Pancreas (tissue), 10 donors: ENCODE data around the gene SLC16A10. TPM values are rescaled to one million over a fixed set of nuclear protein-coding genes. Genes with fewer than 3 reads are reported as not detected.

Experiments used
- ATAC-seq, 4 donors: fragments of 200-7000 bp; cut with Tn5 transposase; one replicate each; pipeline versions ENCODE4 v1.8.0 to v1.9.1; 2020; ENCODE audit warnings: mild to moderate bottlenecking in 4 of 4, moderate library complexity in 4 of 4
- DNase-seq, 6 donors: peaks; one replicate each; pipeline ENCODE4 v3.0.0-alpha.2; 2020
- FAIRE-seq: peaks from 2 replicates; lab custom pipeline; 2012; peaks lifted over from hg19 to GRCh38; lab: Jason Lieb, UNC
- H3K27ac ChIP-seq, 4 donors: fragments of 200-600 bp; sonication (generic); 1 replicate in 3 of 4; 2 replicates in 1 of 4; pipeline versions ENCODE4 v1.5.0 to v1.8.0; 2020
- H3K27me3 ChIP-seq, 4 donors: fragments of 200-600 bp; one replicate each; pipeline ENCODE4 v1.8.0; 2021
- H3K36me3 ChIP-seq, 3 donors: fragments of 200-600 bp; sonication (generic) in 1 of 3; one replicate each; pipeline versions ENCODE4 v1.5.0 to v1.8.0; 2020 to 2021
- H3K4me1 ChIP-seq, 3 donors: fragments of 200-600 bp; one replicate each; pipeline ENCODE4 v1.8.0; 2021
- H3K4me3 ChIP-seq, 4 donors: fragments of 200-600 bp; sonication (generic) in 2 of 4; one replicate each; pipeline versions ENCODE4 v1.5.0 to v1.8.0; 2020 to 2021
- H3K9me3 ChIP-seq, 4 donors: fragments of 200-600 bp; one replicate each; pipeline ENCODE4 v1.8.0; 2021
- WGBS, 2 donors: extraction: QIAGEN DNeasy Blood & Tissue Kit; methylation state at CpG; one replicate each; pipeline ENCODE4 v1.1.7; 2013; 5-methylcytosine and 5-hydroxymethylcytosine counted together
- intact Hi-C, 3 donors: fragments of 100-400 bp; cut with DNase I; formaldehyde crosslinking; loops; one replicate each; pipeline versions ENCODE4 v1.11.1 to v1.14.2; 2022
- polyA plus RNA-seq, 2 donors: library from polyadenylated mRNA; stranded (reverse); fragments of 200-250 nt; gene quantifications; one replicate each; pipeline ENCODE4 v1.2.3, GENCODE V29; 2013
- total RNA-seq, 6 donors: library from RNA; stranded (reverse); fragmentation: NEBNext Ultra II Directional in 4 of 6; extraction: Animal tissue kit (Norgen Biotek cat#: 25700) in 4 of 6; gene quantifications; one replicate each; pipeline versions ENCODE4 v1.2.1 to v1.2.4, GENCODE V29; 2021 to 2023
- TF ChIP-seq, protein P1 (sequence below), 4 donors: fragments of 200-600 bp; sonication (generic) in 3 of 4; IDR thresholded peaks; one replicate each; pipeline versions ENCODE4 v1.5.0 to v1.8.0; 2021; ENCODE audit warnings: antibody characterized with exemption in 4 of 4
- donor health status: healthy with polysubstance abuse.
- donor health status: DM: no; HTN: no; CAD: no; lungs with moderate emphysema.
- donor health status: DM: no; HTN: no; CAD: no.
- donor health status: control.
- donor health status: control.
- donor health status: Bipolar disorder and iron deficiency.
- donor health status: DM: yes; HTN: yes; CAD: no.
- donor health status: DM: no; HTN: no; CAD: no.
- donor health status: DM: no; HTN: no; CAD: no.
- donor health status: DM: yes; HTN: yes; CAD: no.

SLC16A10 gene
- total and polyA plus RNA-seq, 8 donors: 5.1 to 48.8 (median 30.0) TPM

DNA sequence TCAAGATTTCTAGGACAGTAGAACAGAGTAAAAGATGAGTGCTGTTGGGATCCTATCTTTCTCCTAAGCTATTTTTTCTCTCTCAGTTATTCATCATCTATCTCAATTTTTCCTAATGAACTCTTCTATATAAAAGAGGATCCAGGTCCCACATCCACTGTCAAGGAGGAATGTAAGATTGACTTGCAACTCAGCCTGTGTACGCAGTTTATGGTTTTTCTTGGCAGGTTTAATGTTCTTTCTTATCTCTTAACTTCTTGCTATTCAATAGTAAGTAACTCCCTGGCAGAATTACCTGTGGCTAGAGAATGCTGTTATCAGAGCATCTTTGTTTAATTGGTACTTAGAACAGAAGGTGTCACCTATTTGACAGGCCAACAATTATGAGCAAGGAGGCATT, 60.8 kb downstream of the SLC16A10 start:
- ATAC-seq: peak in 3 of 4 donors; percentile 38 to 64 (median 46)
- no peaks in the 10 kb centered on the region for H3K27me3 ChIP-seq

DNA sequence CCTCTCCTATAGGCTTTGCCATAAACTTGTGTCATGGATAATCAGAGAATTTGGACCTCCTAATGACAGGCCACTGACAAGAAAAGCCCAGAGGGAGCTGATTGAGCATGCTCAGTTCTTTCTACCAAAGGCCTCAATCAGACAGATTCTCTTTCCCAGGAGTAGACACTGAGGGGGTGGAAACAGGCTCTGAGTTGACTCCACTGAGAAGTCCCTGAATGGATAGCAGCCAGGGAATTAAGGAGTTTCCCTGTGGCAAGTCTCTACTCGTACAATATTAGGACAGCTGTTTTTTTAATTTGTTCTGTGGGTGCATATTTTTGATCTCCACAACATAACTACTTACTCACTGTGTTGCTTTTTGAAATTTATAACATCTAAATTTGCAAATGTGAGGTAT, 63.3 kb downstream of the SLC16A10 start:
- no peaks in the 10 kb centered on the region for H3K36me3 ChIP-seq
- FAIRE-seq (no peak), DNase-seq (no peak), ATAC-seq (peak in 1 of 4 donors; percentile 38)
- intact Hi-C loops: no loop called here
- no peaks in the 10 kb centered on the region for H3K27me3 ChIP-seq
- peaks cover 0 to 3% (median 0%) of the 10 kb centered on the region in 3 donors for H3K4me1 ChIP-seq
- TF ChIP-seq, protein P1, sequence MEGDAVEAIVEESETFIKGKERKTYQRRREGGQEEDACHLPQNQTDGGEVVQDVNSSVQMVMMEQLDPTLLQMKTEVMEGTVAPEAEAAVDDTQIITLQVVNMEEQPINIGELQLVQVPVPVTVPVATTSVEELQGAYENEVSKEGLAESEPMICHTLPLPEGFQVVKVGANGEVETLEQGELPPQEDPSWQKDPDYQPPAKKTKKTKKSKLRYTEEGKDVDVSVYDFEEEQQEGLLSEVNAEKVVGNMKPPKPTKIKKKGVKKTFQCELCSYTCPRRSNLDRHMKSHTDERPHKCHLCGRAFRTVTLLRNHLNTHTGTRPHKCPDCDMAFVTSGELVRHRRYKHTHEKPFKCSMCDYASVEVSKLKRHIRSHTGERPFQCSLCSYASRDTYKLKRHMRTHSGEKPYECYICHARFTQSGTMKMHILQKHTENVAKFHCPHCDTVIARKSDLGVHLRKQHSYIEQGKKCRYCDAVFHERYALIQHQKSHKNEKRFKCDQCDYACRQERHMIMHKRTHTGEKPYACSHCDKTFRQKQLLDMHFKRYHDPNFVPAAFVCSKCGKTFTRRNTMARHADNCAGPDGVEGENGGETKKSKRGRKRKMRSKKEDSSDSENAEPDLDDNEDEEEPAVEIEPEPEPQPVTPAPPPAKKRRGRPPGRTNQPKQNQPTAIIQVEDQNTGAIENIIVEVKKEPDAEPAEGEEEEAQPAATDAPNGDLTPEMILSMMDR (IDR thresholded peaks at IDR 0.05): no peak
- no peaks in the 10 kb centered on the region for H3K9me3 ChIP-seq
- H3K27ac ChIP-seq: no peak overlapping the region
- 42 to 59% methylated on average over 1 of the region's 1 CpG for WGBS, 2 donors
- no peak overlapping the region for H3K4me3 ChIP-seq

More for the DNA sequence above, 60.8 kb downstream of the SLC16A10 start:
- DNase-seq (no peak), FAIRE-seq (no peak)
- H3K9me3 ChIP-seq: no peaks in the 10 kb centered on the region
- no peak overlapping the region for H3K27ac ChIP-seq
- intact Hi-C loops: no loop called here
- TF ChIP-seq, protein P1 (IDR thresholded peaks at IDR 0.05): no peak
- WGBS, 2 donors: 21 to 23% methylated on average over 1 of the region's 1 CpG
- H3K4me1 ChIP-seq: no peaks in the 10 kb centered on the region
- no peak overlapping the region for H3K4me3 ChIP-seq
- no peaks in the 10 kb centered on the region for H3K36me3 ChIP-seq

DNA sequence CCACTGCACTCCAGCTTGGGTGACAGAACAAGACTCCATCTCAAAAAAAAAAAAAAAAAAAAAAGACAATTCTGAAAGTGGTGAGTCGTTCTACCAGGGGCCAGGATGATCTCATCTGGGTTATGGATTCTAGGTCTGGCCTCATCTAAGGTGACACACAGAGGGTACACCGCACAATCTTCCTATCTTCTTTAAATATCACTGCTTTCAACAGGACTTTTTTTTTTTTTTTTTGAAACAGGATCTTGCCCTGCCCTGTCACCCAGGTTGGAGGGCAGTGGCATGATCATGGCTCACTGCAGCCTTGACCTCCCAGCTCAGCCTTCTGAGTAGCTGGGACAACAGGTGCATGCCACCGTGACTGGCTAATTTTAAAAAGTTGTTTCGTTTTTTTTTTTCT, 67.7 kb downstream of the SLC16A10 start:
- intact Hi-C loops: no loop called here
- Histone ChIP-seq H3K9me3 (no peaks in the 10 kb centered on the region), H3K27me3 (no peaks in the 10 kb centered on the region), H3K36me3 (no peaks in the 10 kb centered on the region), H3K4me1 (peaks cover 0 to 5% (median 0%) of the 10 kb centered on the region in 3 donors), H3K4me3 (no peak overlapping the region), H3K27ac (no peak overlapping the region)
- DNase-seq: no peak
- ATAC-seq: peak in 3 of 4 donors; percentile 16 to 50 (median 38)
- 55 to 56% methylated on average over 4 of the region's 4 CpGs for WGBS, 2 donors
- TF ChIP-seq, protein P1 (IDR thresholded peaks at IDR 0.05): no peak
- no peak for FAIRE-seq

DNA sequence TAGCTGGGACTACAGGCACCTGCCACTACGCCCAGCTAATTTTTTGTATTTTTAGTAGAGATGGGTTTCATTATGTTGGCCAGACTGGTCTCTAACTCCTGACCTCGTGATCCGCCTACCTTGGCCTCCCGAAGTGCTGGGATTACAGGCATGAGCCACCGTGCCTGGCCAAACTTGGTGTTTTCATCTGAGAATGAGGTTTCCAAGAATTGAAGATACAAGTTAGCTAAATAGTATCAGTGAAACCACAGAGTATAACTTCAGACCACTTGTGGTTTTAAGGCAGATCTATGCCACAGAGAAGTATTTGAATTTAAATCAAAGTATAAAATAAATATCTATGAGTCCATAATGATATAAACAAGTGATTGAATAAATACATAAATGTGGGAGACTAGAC, 70.1 kb downstream of the SLC16A10 start:
- ATAC-seq: no peak
- H3K9me3 ChIP-seq: no peaks in the 10 kb centered on the region
- no peak for FAIRE-seq
- 78 to 81% methylated on average over 5 of the region's 5 CpGs for WGBS, 2 donors
- intact Hi-C loops: no loop called here
- no peak for DNase-seq
- peaks cover 0 to 5% (median 0%) of the 10 kb centered on the region in 3 donors for H3K4me1 ChIP-seq
- H3K4me3 ChIP-seq: no peak overlapping the region
- no peaks in the 10 kb centered on the region for H3K36me3 ChIP-seq
- TF ChIP-seq, protein P1 (IDR thresholded peaks at IDR 0.05): no peak
- H3K27me3 ChIP-seq: no peaks in the 10 kb centered on the region
- no peak overlapping the region for H3K27ac ChIP-seq

DNA sequence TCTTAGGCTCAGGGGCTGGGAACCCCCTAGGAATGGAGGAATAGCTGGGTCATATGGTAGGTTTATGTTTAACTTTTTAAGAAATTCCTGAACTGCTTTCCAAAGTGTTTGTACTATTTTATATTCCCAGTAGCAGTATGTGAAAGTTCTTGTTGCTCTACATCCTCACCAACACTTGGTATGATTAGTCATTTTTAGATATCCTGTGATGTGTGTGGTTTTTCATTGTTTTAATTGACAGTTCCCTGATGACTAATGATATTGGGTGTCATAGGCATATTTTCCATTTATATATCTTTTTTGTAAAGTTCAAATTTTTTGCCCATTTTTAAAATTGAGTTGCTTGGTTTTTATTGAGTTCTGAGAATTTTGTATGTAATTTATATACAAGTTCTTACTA, 72.3 kb downstream of the SLC16A10 start:
- Histone ChIP-seq H3K27ac (no peak overlapping the region), H3K36me3 (no peaks in the 10 kb centered on the region), H3K4me3 (no peak overlapping the region), H3K27me3 (no peaks in the 10 kb centered on the region), H3K4me1 (peaks cover 0 to 3% (median 0%) of the 10 kb centered on the region in 3 donors), H3K9me3 (no peaks in the 10 kb centered on the region)
- DNase-seq: no peak
- TF ChIP-seq, protein P1 (IDR thresholded peaks at IDR 0.05): no peak
- intact Hi-C loops: no loop called here
- ATAC-seq: no peak
- FAIRE-seq: no peak
